GM12875 (cell line): ENCODE results near the gene MRPS9.

Experiments
- H3K4me3 ChIP-seq: one replicate; pipeline ENCODE4 v1.5.1; 2011; ENCODE audit warnings: low read depth, low read length, control low read depth
- TF ChIP-seq, protein P1 (sequence below): IDR thresholded peaks from 2 replicates; pipeline ENCODE4 v1.5.1; 2011; ENCODE audit warnings: low read depth, mild to moderate bottlenecking, control low read depth, inconsistent platforms, low read length, moderate library complexity, borderline replicate concordance; ENCODE audit not compliant: insufficient read depth

MRPS9 gene

DNA sequence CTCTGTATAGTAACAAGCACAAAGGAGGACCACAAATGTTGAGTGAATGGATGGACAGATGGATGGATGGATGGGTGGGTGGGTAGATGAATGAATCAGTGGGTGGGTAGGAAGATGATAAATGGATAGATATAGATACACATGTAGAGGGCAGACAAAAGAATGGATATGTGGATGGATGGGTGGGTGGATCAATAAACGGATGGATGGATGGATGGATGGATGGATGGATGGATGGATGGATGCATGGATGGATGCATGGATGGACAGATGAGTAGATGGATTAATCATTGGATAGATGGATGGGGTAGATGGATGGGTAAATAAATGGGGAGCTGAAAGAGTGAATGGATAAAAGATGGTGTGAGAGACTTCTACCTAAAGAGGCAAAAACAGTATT, 111.4 kb downstream of the MRPS9 start:
- H3K4me3 ChIP-seq, result no peak overlapping the region
- TF ChIP-seq, protein P1, sequence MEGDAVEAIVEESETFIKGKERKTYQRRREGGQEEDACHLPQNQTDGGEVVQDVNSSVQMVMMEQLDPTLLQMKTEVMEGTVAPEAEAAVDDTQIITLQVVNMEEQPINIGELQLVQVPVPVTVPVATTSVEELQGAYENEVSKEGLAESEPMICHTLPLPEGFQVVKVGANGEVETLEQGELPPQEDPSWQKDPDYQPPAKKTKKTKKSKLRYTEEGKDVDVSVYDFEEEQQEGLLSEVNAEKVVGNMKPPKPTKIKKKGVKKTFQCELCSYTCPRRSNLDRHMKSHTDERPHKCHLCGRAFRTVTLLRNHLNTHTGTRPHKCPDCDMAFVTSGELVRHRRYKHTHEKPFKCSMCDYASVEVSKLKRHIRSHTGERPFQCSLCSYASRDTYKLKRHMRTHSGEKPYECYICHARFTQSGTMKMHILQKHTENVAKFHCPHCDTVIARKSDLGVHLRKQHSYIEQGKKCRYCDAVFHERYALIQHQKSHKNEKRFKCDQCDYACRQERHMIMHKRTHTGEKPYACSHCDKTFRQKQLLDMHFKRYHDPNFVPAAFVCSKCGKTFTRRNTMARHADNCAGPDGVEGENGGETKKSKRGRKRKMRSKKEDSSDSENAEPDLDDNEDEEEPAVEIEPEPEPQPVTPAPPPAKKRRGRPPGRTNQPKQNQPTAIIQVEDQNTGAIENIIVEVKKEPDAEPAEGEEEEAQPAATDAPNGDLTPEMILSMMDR, result no peak
